A673 (cell line): ENCODE results near the gene TIMM17B.

ENCODE experiments used
- EZH2 ChIP-seq: fragments of 200-600 bp; sonication (generic); IDR thresholded peaks from 2 replicates; pipeline ENCODE4 v1.6.1; 2017; ENCODE audit warnings: borderline replicate concordance, low read depth, mild to moderate bottlenecking, mixed read lengths, antibody characterized with exemption, low read length; ENCODE audit not compliant: poor library complexity, severe bottlenecking
- TF ChIP-seq, protein P1 (sequence below): fragments of 300-800, 200-600 bp; sonication (generic); conservative IDR thresholded peaks from 2 replicates; pipeline ENCODE4 v1.5.1; 2017; ENCODE audit warnings: low read depth, mild to moderate bottlenecking, antibody characterized with exemption, low read length, moderate library complexity, mixed read lengths

DNA sequence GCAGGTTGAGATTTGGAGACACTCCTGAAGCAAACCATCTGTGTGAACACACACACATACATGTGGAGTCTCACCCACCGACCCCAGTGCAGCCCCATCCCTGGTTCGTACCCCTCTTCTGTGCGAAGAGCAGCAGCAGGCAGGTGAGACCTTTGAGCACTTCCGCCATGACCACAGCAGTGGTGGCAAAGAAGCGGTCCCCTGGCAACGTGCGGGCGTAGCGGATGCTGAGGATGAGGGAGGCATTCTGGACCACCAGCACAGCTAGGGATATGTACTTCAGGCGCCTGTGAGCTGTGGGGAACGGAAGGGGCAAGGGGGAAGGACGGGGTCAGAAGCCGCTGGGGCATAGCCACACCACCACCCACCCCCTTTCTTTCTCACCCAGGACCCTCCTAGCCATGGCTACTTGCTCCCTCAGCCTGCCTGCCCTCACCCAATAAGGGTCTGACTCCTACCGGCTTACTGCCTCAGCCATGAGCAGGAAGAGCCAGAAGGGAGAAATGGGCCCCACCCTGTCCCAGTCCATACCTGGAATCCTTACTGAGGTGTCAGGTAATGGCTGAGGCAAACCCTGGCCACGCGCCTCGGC, 12.2 kb upstream of the TIMM17B start:
- no peak for TF ChIP-seq EZH2
- TF ChIP-seq, protein P1, sequence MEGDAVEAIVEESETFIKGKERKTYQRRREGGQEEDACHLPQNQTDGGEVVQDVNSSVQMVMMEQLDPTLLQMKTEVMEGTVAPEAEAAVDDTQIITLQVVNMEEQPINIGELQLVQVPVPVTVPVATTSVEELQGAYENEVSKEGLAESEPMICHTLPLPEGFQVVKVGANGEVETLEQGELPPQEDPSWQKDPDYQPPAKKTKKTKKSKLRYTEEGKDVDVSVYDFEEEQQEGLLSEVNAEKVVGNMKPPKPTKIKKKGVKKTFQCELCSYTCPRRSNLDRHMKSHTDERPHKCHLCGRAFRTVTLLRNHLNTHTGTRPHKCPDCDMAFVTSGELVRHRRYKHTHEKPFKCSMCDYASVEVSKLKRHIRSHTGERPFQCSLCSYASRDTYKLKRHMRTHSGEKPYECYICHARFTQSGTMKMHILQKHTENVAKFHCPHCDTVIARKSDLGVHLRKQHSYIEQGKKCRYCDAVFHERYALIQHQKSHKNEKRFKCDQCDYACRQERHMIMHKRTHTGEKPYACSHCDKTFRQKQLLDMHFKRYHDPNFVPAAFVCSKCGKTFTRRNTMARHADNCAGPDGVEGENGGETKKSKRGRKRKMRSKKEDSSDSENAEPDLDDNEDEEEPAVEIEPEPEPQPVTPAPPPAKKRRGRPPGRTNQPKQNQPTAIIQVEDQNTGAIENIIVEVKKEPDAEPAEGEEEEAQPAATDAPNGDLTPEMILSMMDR, result no peak
